DOHH2 (cell line): ENCODE results near the gene BIN1.

Experiments
- CTCF ChIP-seq: fragments of 200-600 bp; sonication (generic); IDR thresholded peaks from one replicate; pipeline ENCODE4 v1.5.1; 2014; ENCODE audit warnings: antibody characterized with exemption, mild to moderate bottlenecking, low read depth, low read length; ENCODE audit not compliant: poor library complexity, severe bottlenecking
- EZH2phosphoT487 ChIP-seq: fragments of 200-600 bp; sonication (generic); IDR thresholded peaks from 2 replicates; pipeline ENCODE4 v1.6.1; 2017; ENCODE audit warnings: borderline replicate concordance, mild to moderate bottlenecking, antibody characterized with exemption, low read length, moderate library complexity, mixed read lengths

GRCh38 chr2:127068351-127068741, 38.6 kb downstream of the BIN1 start:
- no peak for TF ChIP-seq CTCF
- no peak for TF ChIP-seq EZH2phosphoT487
